Measurements from ENCODE around the gene TMEM72. TPM values are rescaled to one million over a fixed set of nuclear protein-coding genes. Genes with fewer than 3 reads are reported as not detected.
A peak's percentile ranks its signal among the peaks of the same experiment; 100 is the strongest.

TMEM72 gene
- total and polyA plus RNA-seq, 2 of the 13 experiments (the other 11 are each of a cell fraction or from before 2014, with no cell fraction given), result 0.04 TPM; not detected in 1

GRCh38 chr10:44978570-44979280 lies 67.6 kb downstream of the TMEM72 start, which contains the start of gene DEPP1 (continued):
- peak; percentile 54; the same call in 1 of the 2 replicates for TF ChIP-seq E2F2 (CRISPR knock-in tag; IDR thresholded peaks at IDR 0.05; ENCODE audit: borderline replicate concordance)
- TF ChIP-seq POLR2G (IDR thresholded peaks at IDR 0.05; ENCODE audit: low read depth, low read length), result peak; percentile 99
- TF ChIP-seq JARID2 (CRISPR knock-in tag; IDR thresholded peaks at IDR 0.05; ENCODE audit: insufficient replicate concordance), result peak; percentile 95
- peak; percentile 98 for TF ChIP-seq ZBTB38 (CRISPR knock-in tag; IDR thresholded peaks at IDR 0.05)
- no peak for TF ChIP-seq KAT2B (IDR thresholded peaks at IDR 0.05; ENCODE audit: borderline replicate concordance, low read depth, low read length)
- no peak for TF ChIP-seq JUNB (CRISPR knock-in tag; IDR thresholded peaks at IDR 0.05; ENCODE audit: borderline replicate concordance)

- ChIA-PET CTCF (ENCODE audit: low intra/inter-chr PET ratio, low total read pairs) (no interaction called here), POLR2A (interaction anchor here (1.0 to 12.6 kb wide), 22 partner anchors 11 to 1570 kb away, joined by 3 to 863 read pairs (median 7); partner anchors contain the start of genes HNRNPF, RASSF4, TMEM72 and ZNF22)
- Histone ChIP-seq H3K4me3 (replicated peaks in 1 of 3; ENCODE audit: insufficient read depth in 1 of 3, low read depth in 2 of 3, low read length in 3 of 3) (peak overlapping the region in 1 of 3 experiments; percentile 89; a peak in 2 of 6 replicates), H3K9me3 (ENCODE audit: low read length) (no peaks in the 10 kb centered on the region), H3K4me1 (ENCODE audit: insufficient read depth, low read length) (peaks cover 70% of the 10 kb centered on the region), H4K20me1 (ENCODE audit: insufficient read depth, low read length) (peaks cover 34% of the 10 kb centered on the region), H3K79me2 (ENCODE audit: insufficient read depth, low read length) (peaks cover 33% of the 10 kb centered on the region), H3K4me2 (ENCODE audit: low read depth, low read length) (peak overlapping the region; percentile 90), H3K9ac (ENCODE audit: insufficient read depth, low read depth, low read length) (peak overlapping the region; percentile 72), H3K27me3 (ENCODE audit: control insufficient read depth in 1 of 2, insufficient read depth in 2 of 2, low read length in 2 of 2) (no peaks in the 10 kb centered on the region; a peak in 1 of 5 replicates), H3K27ac (ENCODE audit: extremely low read length, insufficient read depth, low read length) (peak overlapping the region; percentile 97), H2AFZ (ENCODE audit: low read length) (no peak overlapping the region), H3K36me3 (replicated peaks in 1 of 2; ENCODE audit: control insufficient read depth in 1 of 2, insufficient read depth in 2 of 2, low read length in 2 of 2) (peaks cover 3 to 35% of the 10 kb centered on the region in 2 experiments; a peak in 3 of 5 replicates)
- no peak for DNase-seq (ENCODE audit: low spot score)
- no peak for ATAC-seq
- in situ Hi-C loops (cut with HindIII; ENCODE audit: extremely low pct_ligation_motif_present, low pct_unique_long_range_greater_than_20kb) (loop anchor here (5.0 kb wide), 1 partner anchor 47 kb away; no protein-coding TSS in a partner anchor), intact Hi-C loops (cut with micrococcal nuclease; ENCODE audit: unreplicated experiment) (no loop called here)
- BruUV-seq (replicated peaks), result no TSS peak
- FAIRE-seq, result no peak
- WGBS (ENCODE audit: low lambda C conversion rate), result 87% methylated on average over 10 of the region's 13 CpGs
- peak; percentile 44 for TF ChIP-seq AGO2 (optimal IDR thresholded peaks at IDR 0.05; ENCODE audit: low read depth, low read length)
- TF ChIP-seq ZNF562 (CRISPR knock-in tag; IDR thresholded peaks at IDR 0.05; ENCODE audit: borderline replicate concordance), result no peak
- 0 out of 2 replicates have a peak, but pooled peaks have one; percentile 8 for TF ChIP-seq KDM4B (CRISPR knock-in tag; IDR thresholded peaks at IDR 0.05)
- TF ChIP-seq POGZ (CRISPR knock-in tag; IDR thresholded peaks at IDR 0.05), result 0 out of 2 replicates have a peak, but pooled peaks have one; percentile 1
- 0 out of 2 replicates have a peak, but pooled peaks have one; percentile 44 for TF ChIP-seq SNAPC2 (CRISPR knock-in tag; IDR thresholded peaks at IDR 0.05)
- peak; percentile 7; the same call in 1 of the 2 replicates for TF ChIP-seq PHF8 (CRISPR knock-in tag; IDR thresholded peaks at IDR 0.05)
- TF ChIP-seq TOPORS (CRISPR knock-in tag; IDR thresholded peaks at IDR 0.05), result 0 out of 2 replicates have a peak, but pooled peaks have one; percentile 13
- TF ChIP-seq TARDBP (CRISPR knock-in tag; IDR thresholded peaks at IDR 0.05), result no peak
- TF ChIP-seq RBM39 (IDR thresholded peaks at IDR 0.05; ENCODE audit: low read depth, low read length, poor library complexity, severe bottlenecking), result peak; percentile 9
- TF ChIP-seq CSRNP1 (CRISPR knock-in tag; IDR thresholded peaks at IDR 0.05), result 0 out of 2 replicates have a peak, but pooled peaks have one; percentile 8
- 0 out of 2 replicates have a peak, but pooled peaks have one; percentile 42 for TF ChIP-seq ZNF232 (CRISPR knock-in tag; IDR thresholded peaks at IDR 0.05; ENCODE audit: borderline replicate concordance)
- TF ChIP-seq ZNF891 (CRISPR knock-in tag; IDR thresholded peaks at IDR 0.05), result peak; percentile 28; the same call in 1 of the 2 replicates
Observed at GRCh38 chr10:44979281-44980191, 68.4 kb downstream of the TMEM72 start.
